H9 (cell line): Measurements from ENCODE around the gene LRRC8C. TPM values are rescaled to one million over a fixed set of nuclear protein-coding genes. Genes with fewer than 3 reads are reported as not detected.

Experiments
- DNase-seq: peaks from one replicate; pipeline ENCODE4 v3.0.0-alpha.2; 2017
- H2AFZ ChIP-seq: one replicate; pipeline ENCODE4 v1.6.1; 2013; ENCODE audit warnings: mild to moderate bottlenecking, low read length, control low read depth, moderate library complexity
- H2AK5ac ChIP-seq: 2 replicates; pipeline ENCODE4 v1.6.1; 2013; ENCODE audit warnings: low read length, control low read depth, mixed read lengths; ENCODE audit not compliant: insufficient read length
- H2BK120ac ChIP-seq: one replicate; pipeline ENCODE4 v1.6.1; 2013; ENCODE audit warnings: low read depth, mild to moderate bottlenecking, low read length, control low read depth, inconsistent platforms; ENCODE audit not compliant: poor library complexity, severe bottlenecking
- H2BK12ac ChIP-seq: 2 replicates; pipeline ENCODE4 v1.6.1; 2013; ENCODE audit warnings: low read length, control low read depth, mixed read lengths, low read depth; ENCODE audit not compliant: insufficient read length
- H2BK15ac ChIP-seq: 2 replicates; pipeline ENCODE4 v1.6.1; 2013; ENCODE audit warnings: low read depth, low read length, control low read depth
- H2BK20ac ChIP-seq: one replicate; pipeline ENCODE4 v1.6.1; 2013; ENCODE audit warnings: low read depth, mild to moderate bottlenecking, low read length, control low read depth, inconsistent platforms; ENCODE audit not compliant: poor library complexity, severe bottlenecking
- H2BK5ac ChIP-seq: 2 replicates; pipeline ENCODE4 v1.6.1; 2013; ENCODE audit warnings: low read length, control low read depth, mixed read lengths; ENCODE audit not compliant: insufficient read length
- H3K14ac ChIP-seq: 2 replicates; pipeline ENCODE4 v1.6.1; 2013; ENCODE audit warnings: low read length, control low read depth; ENCODE audit not compliant: insufficient read depth
- H3K18ac ChIP-seq: 2 replicates; pipeline ENCODE4 v1.6.1; 2013; ENCODE audit warnings: low read depth, mild to moderate bottlenecking, mixed read lengths, low read length, control low read depth; ENCODE audit not compliant: insufficient read length
- H3K23ac ChIP-seq: 2 replicates; pipeline ENCODE4 v1.6.1; 2013; ENCODE audit warnings: low read length, control low read depth, mixed read lengths, low read depth; ENCODE audit not compliant: insufficient read length
- H3K23me2 ChIP-seq: 2 replicates; pipeline ENCODE4 v1.6.1; 2013; ENCODE audit warnings: low read depth, mild to moderate bottlenecking, mixed read lengths, low read length, control low read depth; ENCODE audit not compliant: insufficient read length, poor library complexity, severe bottlenecking
- H3K27ac ChIP-seq: 2 replicates; pipeline ENCODE4 v1.5.1; 2013; ENCODE audit warnings: low read length, control low read depth, mixed read lengths, low read depth; ENCODE audit not compliant: insufficient read length
- H3K27me3 ChIP-seq: 2 replicates; pipeline ENCODE4 v1.6.1; 2013; ENCODE audit warnings: low read length, control low read depth, inconsistent platforms; ENCODE audit not compliant: insufficient read depth
- H3K4ac ChIP-seq: 2 replicates; pipeline ENCODE4 v1.6.1; 2013; ENCODE audit warnings: low read depth, mild to moderate bottlenecking, control low read depth, inconsistent platforms, low read length, moderate library complexity
- H3K4me1 ChIP-seq: 2 replicates; pipeline ENCODE4 v1.6.1; 2013; ENCODE audit warnings: low read length, control low read depth, inconsistent platforms; ENCODE audit not compliant: insufficient read depth
- H3K4me2 ChIP-seq: 2 replicates; pipeline ENCODE4 v1.6.1; 2013; ENCODE audit warnings: low read length, control low read depth, mixed read lengths; ENCODE audit not compliant: insufficient read length, insufficient read depth
- H3K56ac ChIP-seq: 2 replicates; pipeline ENCODE4 v1.6.1; 2013; ENCODE audit warnings: low read depth, mild to moderate bottlenecking, mixed read lengths, low read length, control low read depth; ENCODE audit not compliant: insufficient read length
- H3K79me1 ChIP-seq: 2 replicates; pipeline ENCODE4 v1.6.1; 2013; ENCODE audit warnings: low read depth, mild to moderate bottlenecking, moderate library complexity, low read length, control low read depth, inconsistent platforms; ENCODE audit not compliant: insufficient read depth, poor library complexity, severe bottlenecking
- H3K79me2 ChIP-seq: 2 replicates; pipeline ENCODE4 v1.6.1; 2013; ENCODE audit warnings: low read length, control low read depth, inconsistent platforms; ENCODE audit not compliant: insufficient read depth
- H3K9ac ChIP-seq: 2 replicates; pipeline ENCODE4 v1.6.1; 2013; ENCODE audit warnings: low read length, control low read depth, mixed read lengths; ENCODE audit not compliant: insufficient read length; ENCODE audit errors: extremely low read depth
- H3K9me3 ChIP-seq: one replicate; pipeline ENCODE4 v1.6.1; 2013; ENCODE audit warnings: low read depth, low read length, inconsistent platforms; ENCODE audit not compliant: control insufficient read depth
- H3T11ph ChIP-seq: one replicate; pipeline ENCODE4 v1.6.1; 2013; ENCODE audit warnings: mild to moderate bottlenecking, low read length, control low read depth, inconsistent platforms
- H4K20me1 ChIP-seq: one replicate; pipeline ENCODE4 v1.6.1; 2013; ENCODE audit not compliant: control insufficient read depth, insufficient read length, insufficient read depth
- H4K5ac ChIP-seq: 2 replicates; pipeline ENCODE4 v1.6.1; 2013; ENCODE audit warnings: low read depth, mild to moderate bottlenecking, mixed read lengths, low read length, control low read depth; ENCODE audit not compliant: insufficient read length
- H4K8ac ChIP-seq: replicated peaks from 2 replicates; pipeline ENCODE4 v1.6.1; 2013; ENCODE audit warnings: low read length, control low read depth, mixed read lengths, low read depth; ENCODE audit not compliant: insufficient read length
- H4K91ac ChIP-seq: 2 replicates; pipeline ENCODE4 v1.6.1; 2013; ENCODE audit warnings: low read depth, mild to moderate bottlenecking, moderate library complexity, mixed read lengths, low read length, control low read depth; ENCODE audit not compliant: insufficient read length
- H3K27ac Mint-ChIP-seq, 3 experiments: 2 replicates in 2 of 3; 3 replicates in 1 of 3; pipeline ENCODE4 v1.8.0; 2020 to 2021; ENCODE audit warnings: mixed read lengths in 3 of 3, mild to moderate bottlenecking in 1 of 3, moderate library complexity in 1 of 3
- H3K27me3 Mint-ChIP-seq: 2 replicates; pipeline ENCODE4 v1.8.0; 2021; ENCODE audit warnings: low read depth, mild to moderate bottlenecking, moderate library complexity, mixed read lengths
- H3K36me3 Mint-ChIP-seq, 3 experiments: 2 replicates in 2 of 3; 3 replicates in 1 of 3; pipeline ENCODE4 v1.8.0; 2020 to 2021; ENCODE audit warnings: low read depth in 3 of 3, mixed read lengths in 3 of 3; ENCODE audit not compliant: insufficient read depth in 1 of 3
- H3K4me1 Mint-ChIP-seq, 2 experiments: 2 replicates each; pipeline ENCODE4 v1.8.0; 2020; ENCODE audit warnings: mixed read lengths in 2 of 2
- H3K4me3 Mint-ChIP-seq, 2 experiments: 2 replicates in 1 of 2; 3 replicates in 1 of 2; pipeline ENCODE4 v1.8.0; 2020 to 2021; ENCODE audit warnings: mild to moderate bottlenecking in 2 of 2, mixed read lengths in 2 of 2, moderate library complexity in 1 of 2
- H3K9me3 Mint-ChIP-seq, 2 experiments: 2 replicates in 1 of 2; 3 replicates in 1 of 2; pipeline ENCODE4 v1.8.0; 2020; ENCODE audit warnings: mild to moderate bottlenecking in 2 of 2, mixed read lengths in 2 of 2, moderate library complexity in 1 of 2
- WGBS: extraction: QIAGEN DNeasy Blood & Tissue Kit; methylation state at CpG from one replicate; pipeline ENCODE4 v1.1.7; 2013; ENCODE audit warnings: missing lambda C conversion rate, low lambda C conversion rate, mixed read lengths; ENCODE audit not compliant: insufficient read length; ENCODE audit errors: extremely low coverage; 5-methylcytosine and 5-hydroxymethylcytosine counted together
- total RNA-seq: library from RNA; stranded (reverse); gene quantifications from 2 replicates; pipeline ENCODE4 v1.2.1, GENCODE V29; 2021
- TF ChIP-seq, protein P1 (sequence below): fragments of 200-600 bp; sonication (generic); conservative IDR thresholded peaks from 3 replicates; pipeline ENCODE4 v1.8.0; 2021; ENCODE audit warnings: antibody characterized with exemption, mild to moderate bottlenecking

Gene LRRC8C
- total RNA-seq, 1 experiment from 2014 or later = 1.9 TPM

DNA sequence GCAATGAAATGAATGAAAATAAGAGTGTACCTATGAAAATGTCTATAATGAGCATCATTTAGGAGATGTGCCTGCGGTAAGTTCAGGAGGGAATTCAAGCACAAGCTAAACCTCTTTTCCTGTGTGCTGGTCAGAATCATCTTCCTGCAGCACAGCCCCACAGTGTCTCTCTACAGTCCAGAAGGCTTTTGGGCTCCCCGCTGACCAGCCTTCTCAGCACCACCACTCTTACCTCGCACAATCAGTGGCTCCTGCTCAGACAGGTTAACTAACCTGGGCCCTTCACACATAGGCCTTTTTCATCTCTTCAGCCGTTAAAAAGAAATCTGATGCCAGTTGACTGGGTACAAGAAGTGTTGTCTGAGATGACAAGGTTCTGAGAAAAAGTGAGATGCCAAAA lies 57.7 kb downstream of the LRRC8C start:
- H3K9ac ChIP-seq = no peak overlapping the region
- no peak for DNase-seq
- no peak overlapping the region for H3K56ac ChIP-seq
- H2BK20ac ChIP-seq = no peak overlapping the region
- no peak overlapping the region for H3K23ac ChIP-seq
- H2BK12ac ChIP-seq = no peak overlapping the region
- H4K91ac ChIP-seq = no peak overlapping the region
- peaks cover 7 to 8% of the 10 kb centered on the region in 2 experiments for H3K4me1 Mint-ChIP-seq
- no peak overlapping the region for H3T11ph ChIP-seq
- H3K18ac ChIP-seq = no peak overlapping the region
- H2AFZ ChIP-seq = no peak overlapping the region
- H3K79me1 ChIP-seq = no peaks in the 10 kb centered on the region
- H3K27ac Mint-ChIP-seq = no peak overlapping the region; a peak in 1 of 7 replicates
- no peaks in the 10 kb centered on the region for H4K20me1 ChIP-seq
- no peaks in the 10 kb centered on the region for H3K79me2 ChIP-seq
- H3K23me2 ChIP-seq = no peaks in the 10 kb centered on the region
- no peak overlapping the region for H3K27ac ChIP-seq
- H3K14ac ChIP-seq = no peak overlapping the region
- H3K4me1 ChIP-seq = peaks cover 3% of the 10 kb centered on the region; the same call in 1 of the 2 replicates
- H3K4me3 Mint-ChIP-seq = no peak overlapping the region
- no peak overlapping the region for H2BK120ac ChIP-seq
- TF ChIP-seq, protein P1, sequence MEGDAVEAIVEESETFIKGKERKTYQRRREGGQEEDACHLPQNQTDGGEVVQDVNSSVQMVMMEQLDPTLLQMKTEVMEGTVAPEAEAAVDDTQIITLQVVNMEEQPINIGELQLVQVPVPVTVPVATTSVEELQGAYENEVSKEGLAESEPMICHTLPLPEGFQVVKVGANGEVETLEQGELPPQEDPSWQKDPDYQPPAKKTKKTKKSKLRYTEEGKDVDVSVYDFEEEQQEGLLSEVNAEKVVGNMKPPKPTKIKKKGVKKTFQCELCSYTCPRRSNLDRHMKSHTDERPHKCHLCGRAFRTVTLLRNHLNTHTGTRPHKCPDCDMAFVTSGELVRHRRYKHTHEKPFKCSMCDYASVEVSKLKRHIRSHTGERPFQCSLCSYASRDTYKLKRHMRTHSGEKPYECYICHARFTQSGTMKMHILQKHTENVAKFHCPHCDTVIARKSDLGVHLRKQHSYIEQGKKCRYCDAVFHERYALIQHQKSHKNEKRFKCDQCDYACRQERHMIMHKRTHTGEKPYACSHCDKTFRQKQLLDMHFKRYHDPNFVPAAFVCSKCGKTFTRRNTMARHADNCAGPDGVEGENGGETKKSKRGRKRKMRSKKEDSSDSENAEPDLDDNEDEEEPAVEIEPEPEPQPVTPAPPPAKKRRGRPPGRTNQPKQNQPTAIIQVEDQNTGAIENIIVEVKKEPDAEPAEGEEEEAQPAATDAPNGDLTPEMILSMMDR = no peak
- no peak overlapping the region for H2BK15ac ChIP-seq
- no peak overlapping the region for H2BK5ac ChIP-seq
- H3K9me3 ChIP-seq = no peaks in the 10 kb centered on the region
- H3K4ac ChIP-seq = no peak overlapping the region
- no peaks in the 10 kb centered on the region for H3K36me3 Mint-ChIP-seq
- no peak overlapping the region for H4K8ac ChIP-seq
- H4K5ac ChIP-seq = no peak overlapping the region
- no peak overlapping the region for H3K4me2 ChIP-seq
- no CpG with 5 or more reads among the region's 4 CpGs for WGBS
- no peaks in the 10 kb centered on the region for H3K9me3 Mint-ChIP-seq
- H3K27me3 ChIP-seq = no peaks in the 10 kb centered on the region
- no peaks in the 10 kb centered on the region for H3K27me3 Mint-ChIP-seq
- H2AK5ac ChIP-seq = no peak overlapping the region
